ENCODE data around the gene KCNIP4. TPM values are rescaled to one million over a fixed set of nuclear protein-coding genes. Genes with fewer than 3 reads are reported as not detected.

KCNIP4 gene
- total and polyA plus RNA-seq, 2 donors (not counting 3 experiments of a cell fraction or from before 2014, with no cell fraction given), result not detected

- no peak for DNase-seq (ENCODE audit: low read depth, low spot score)
- CTCF ChIA-PET, result no interaction called here
- POLR2A ChIA-PET, result no interaction called here
- intact Hi-C loops (cut with micrococcal nuclease), result no loop called here
- no TSS peak for BruUV-seq (replicated peaks)
- H3K9me3 ChIP-seq (replicated peaks; ENCODE audit: control insufficient read depth, insufficient read depth, low read length), result no peaks in the 10 kb centered on the region
- no peaks in the 10 kb centered on the region for H3K27me3 ChIP-seq (ENCODE audit: control insufficient read depth in 2 of 2, insufficient read depth in 2 of 2, low read length in 2 of 2)
- H3K36me3 ChIP-seq (ENCODE audit: control insufficient read depth in 2 of 2, extremely low read depth in 1 of 2, insufficient read depth in 2 of 2, low read length in 2 of 2), result no peaks in the 10 kb centered on the region
- H4K20me1 ChIP-seq (replicated peaks; ENCODE audit: control insufficient read depth, extremely low read depth, insufficient read depth, low read length), result no peaks in the 10 kb centered on the region
- TF ChIP-seq POLR2A (IDR thresholded peaks at IDR 0.05; ENCODE audit: low read depth, low read length) (no peak), POLR2AphosphoS5 (IDR thresholded peaks at IDR 0.05; ENCODE audit: insufficient read depth, low read depth, low read length) (no peak), MYC (IDR thresholded peaks at IDR 0.05; ENCODE audit: low read depth, low read length) (no peak), MAX (IDR thresholded peaks at IDR 0.05; ENCODE audit: insufficient read depth, insufficient read length) (no peak), FOS (IDR thresholded peaks at IDR 0.05; ENCODE audit: borderline replicate concordance, insufficient read depth, low read length) (no peak), EZH2 (IDR thresholded peaks at IDR 0.05; ENCODE audit: borderline replicate concordance, low read depth, low read length, severe bottlenecking) (no peak), JUN (IDR thresholded peaks at IDR 0.05; ENCODE audit: borderline replicate concordance, insufficient read depth, insufficient read length, low read depth) (no peak), CTCF (IDR thresholded peaks at IDR 0.05; ENCODE audit: extremely low read depth in 1 of 2, insufficient read depth in 1 of 2, low read depth in 1 of 2, low read length in 2 of 2) (no peak), GATA2 (IDR thresholded peaks at IDR 0.05; ENCODE audit: insufficient read depth, insufficient read length, low read depth, low read length) (no peak)
- H2AFZ ChIP-seq (ENCODE audit: low read depth, low read length), result no peak overlapping the region
- H3K9me1 ChIP-seq (replicated peaks; ENCODE audit: control insufficient read depth, extremely low read depth, insufficient read depth, low read length), result no peaks in the 10 kb centered on the region
- H3K4me2 ChIP-seq (ENCODE audit: insufficient read depth, low read length), result no peak overlapping the region
- no peaks in the 10 kb centered on the region for H3K79me2 ChIP-seq (ENCODE audit: control insufficient read depth, insufficient read depth, low read length)
- H3K27ac ChIP-seq (ENCODE audit: insufficient read depth, low read depth, low read length), result no peak overlapping the region
- no peak overlapping the region for H3K9ac ChIP-seq (replicated peaks; ENCODE audit: extremely low read depth, insufficient read depth, low read length)
- dilution Hi-C loops (cut with MboI; ENCODE audit: extremely low pct_ligation_motif_present, low sequenced_read_pairs), result no loop called here
- no peak overlapping the region for H3K4me3 ChIP-seq (replicated peaks in 1 of 3; ENCODE audit: insufficient read depth in 1 of 3, low read depth in 1 of 3, low read length in 3 of 3)
- FAIRE-seq, result no peak
- H3K4me1 ChIP-seq (ENCODE audit: control insufficient read depth, extremely low read depth, insufficient read depth, low read length), result no peaks in the 10 kb centered on the region
Observed at GRCh38 chr4:20987191-20987590, 961.4 kb downstream of the KCNIP4 start.

All from endothelial cell of umbilical vein (primary cell).